CD4-positive, CD25-positive, alpha-beta regulatory T cell (primary cell): ENCODE data around the gene NEK8. TPM values are rescaled to one million over a fixed set of nuclear protein-coding genes. Genes with fewer than 3 reads are reported as not detected.
A peak's percentile ranks its signal among the peaks of the same experiment; 100 is the strongest.

Experiments
- ATAC-seq, 2 donors: fragments of 150-1000 bp; cut with Tn5 transposase; one replicate each; pipeline ENCODE4 v1.10.0; 2021; ENCODE audit warnings: low read depth in 2 of 2, moderate number of reproducible peaks in 2 of 2, moderate library complexity in 1 of 2
- DNase-seq, 3 donors: peaks; one replicate each; pipeline versions ENCODE4 v3.0.0 to v3.0.0-alpha.2; 2012 to 2022; ENCODE audit warnings: mixed read lengths in 1 of 3
- H3K27ac ChIP-seq: one replicate; pipeline ENCODE4 v1.7.0; 2013; ENCODE audit warnings: mild to moderate bottlenecking, low read length; ENCODE audit not compliant: insufficient read depth, poor library complexity, severe bottlenecking
- H3K27me3 ChIP-seq: one replicate; pipeline ENCODE4 v1.7.0; 2013; ENCODE audit warnings: low read length; ENCODE audit not compliant: control insufficient read depth, insufficient read depth
- H3K36me3 ChIP-seq: one replicate; pipeline ENCODE4 v1.7.0; 2013; ENCODE audit warnings: mild to moderate bottlenecking, low read length, moderate library complexity; ENCODE audit not compliant: control insufficient read depth, insufficient read depth
- H3K4me1 ChIP-seq: 2 replicates; pipeline ENCODE4 v1.7.0; 2013; ENCODE audit warnings: mild to moderate bottlenecking, low read length; ENCODE audit not compliant: insufficient read depth, control insufficient read depth, poor library complexity, severe bottlenecking
- H3K4me3 ChIP-seq: one replicate; pipeline ENCODE4 v1.7.0; 2013; ENCODE audit warnings: low read depth, mild to moderate bottlenecking, low read length, moderate library complexity
- H3K9me3 ChIP-seq, 2 experiments: 1 replicate in 1 of 2; 2 replicates in 1 of 2; pipeline ENCODE4 v1.7.0; 2013; ENCODE audit warnings: low read length in 2 of 2, mild to moderate bottlenecking in 1 of 2, moderate library complexity in 1 of 2; ENCODE audit not compliant: control insufficient read depth in 2 of 2
- H3K27ac Mint-ChIP-seq, 3 donors: one replicate each; pipeline ENCODE4 v1.8.0; 2020 to 2022; ENCODE audit warnings: mild to moderate bottlenecking in 3 of 3, mixed read lengths in 3 of 3, moderate library complexity in 2 of 3
- H3K27me3 Mint-ChIP-seq: one replicate; pipeline ENCODE4 v1.8.0; 2022; ENCODE audit warnings: mild to moderate bottlenecking, mixed read lengths
- H3K36me3 Mint-ChIP-seq: one replicate; pipeline ENCODE4 v1.8.0; 2020; ENCODE audit warnings: mixed read lengths
- H3K4me1 Mint-ChIP-seq, 4 donors: one replicate each; pipeline ENCODE4 v1.8.0; 2020 to 2022; ENCODE audit warnings: mixed read lengths in 4 of 4, mild to moderate bottlenecking in 1 of 4
- H3K4me3 Mint-ChIP-seq, 4 donors: one replicate each; pipeline ENCODE4 v1.8.0; 2020 to 2022; ENCODE audit warnings: mild to moderate bottlenecking in 4 of 4, mixed read lengths in 4 of 4, moderate library complexity in 3 of 4
- H3K9me3 Mint-ChIP-seq, 7 donors: one replicate each; pipeline ENCODE4 v1.8.0; 2020 to 2022; ENCODE audit warnings: mixed read lengths in 7 of 7, mild to moderate bottlenecking in 3 of 7, moderate library complexity in 2 of 7
- polyA plus RNA-seq, 4 donors: library from polyadenylated mRNA; unstranded; fragments of 300-500 nt; fragmentation: Illumina TruSeq; gene quantifications; one replicate each; pipeline ENCODE4 v1.2.3, GENCODE V29; 2021
- total RNA-seq: library from RNA; stranded (reverse); gene quantifications from one replicate; pipeline ENCODE4 v1.2.3, GENCODE V29; 2022

Gene NEK8
- total and polyA plus RNA-seq, 5 donors from 2014 or later: 1.8 to 7.5 (median 2.1) TPM

DNA sequence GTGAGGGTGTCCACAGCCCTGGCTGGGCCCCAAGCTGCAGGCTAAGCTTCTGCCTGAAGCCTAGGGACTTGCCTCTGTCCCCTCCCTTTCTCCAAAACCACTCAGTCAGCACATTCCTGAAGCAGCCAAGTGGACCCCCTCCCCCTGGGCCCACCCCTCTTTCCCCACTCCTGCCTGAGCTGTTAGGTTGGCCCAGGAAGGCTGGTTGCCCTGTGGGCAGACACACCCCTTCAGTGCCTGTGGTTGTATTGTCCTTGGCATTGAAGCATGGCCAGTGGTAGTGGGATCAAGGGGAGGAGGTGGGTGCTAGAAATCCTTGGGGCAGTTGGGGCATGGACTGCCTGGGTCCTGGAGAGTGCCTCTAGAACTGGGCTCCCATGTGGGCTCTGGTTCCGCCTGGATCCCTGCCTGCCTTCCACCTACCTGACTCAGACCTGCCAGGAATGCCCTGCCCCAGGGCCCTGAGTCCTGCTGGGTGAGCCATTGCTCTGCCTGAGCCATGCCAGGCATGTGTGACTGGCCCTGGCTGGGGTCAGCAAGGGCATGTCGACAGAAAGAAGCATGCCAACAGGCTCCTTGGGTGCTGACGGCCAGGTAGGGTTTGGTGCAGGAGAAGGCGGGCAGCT is 17.3 kb downstream of the NEK8 start:
- H3K9me3 Mint-ChIP-seq: no peaks in the 10 kb centered on the region
- H3K4me3 Mint-ChIP-seq: peak overlapping the region; percentile 90 to 97 (median 93)
- peaks cover 0 to 36% (median 7%) of the 10 kb centered on the region in 4 donors for H3K4me1 Mint-ChIP-seq
- H3K27ac Mint-ChIP-seq: peak overlapping the region; percentile 69 to 91 (median 74)
- peak overlapping the region; percentile 92 for H3K27ac ChIP-seq
- H3K9me3 ChIP-seq: no peaks in the 10 kb centered on the region
- H3K4me1 ChIP-seq: peaks cover 38% of the 10 kb centered on the region
- H3K36me3 Mint-ChIP-seq: no peaks in the 10 kb centered on the region
- peaks cover 14% of the 10 kb centered on the region for H3K36me3 ChIP-seq
- no peaks in the 10 kb centered on the region for H3K27me3 Mint-ChIP-seq
- DNase-seq (no peak), ATAC-seq (no peak)
- H3K27me3 ChIP-seq: no peaks in the 10 kb centered on the region
- H3K4me3 ChIP-seq: no peak overlapping the region

DNA sequence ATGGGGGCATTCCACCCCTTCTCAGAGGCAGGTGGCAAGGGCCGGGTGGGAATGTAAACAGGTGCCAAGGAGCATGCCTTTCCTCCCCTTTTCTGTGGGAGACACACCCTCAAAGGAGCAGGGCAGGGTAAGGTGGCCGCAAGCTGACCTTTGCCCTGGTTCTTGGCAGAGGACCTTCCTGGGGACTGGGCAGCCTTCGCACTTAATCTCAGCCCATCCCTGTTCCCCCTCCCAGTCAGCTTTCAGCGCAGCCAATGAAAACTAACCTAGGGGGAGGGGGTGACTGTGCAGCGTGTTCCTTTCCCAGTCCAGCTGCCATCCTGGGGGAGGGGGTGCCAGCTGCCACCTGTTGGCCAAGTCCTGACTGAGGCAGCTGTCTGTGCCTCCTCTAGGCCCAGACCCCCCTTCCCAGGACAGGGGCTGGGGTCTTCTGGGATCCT is 18.0 kb downstream of the NEK8 start:
- Histone ChIP-seq H3K9me3 (no peaks in the 10 kb centered on the region), H3K4me3 (no peak overlapping the region), H3K27me3 (no peaks in the 10 kb centered on the region), H3K4me1 (peaks cover 38% of the 10 kb centered on the region), H3K36me3 (peaks cover 14% of the 10 kb centered on the region), H3K27ac (peak overlapping the region; percentile 19)
- Mint-ChIP-seq H3K36me3 (no peaks in the 10 kb centered on the region), H3K4me3 (peak overlapping the region; percentile 90 to 97 (median 93)), H3K9me3 (no peaks in the 10 kb centered on the region), H3K4me1 (peaks cover 0 to 36% (median 7%) of the 10 kb centered on the region in 4 donors), H3K27me3 (no peaks in the 10 kb centered on the region), H3K27ac (peak overlapping the region; percentile 69 to 91 (median 74))
- DNase-seq: no peak
- no peak for ATAC-seq

DNA sequence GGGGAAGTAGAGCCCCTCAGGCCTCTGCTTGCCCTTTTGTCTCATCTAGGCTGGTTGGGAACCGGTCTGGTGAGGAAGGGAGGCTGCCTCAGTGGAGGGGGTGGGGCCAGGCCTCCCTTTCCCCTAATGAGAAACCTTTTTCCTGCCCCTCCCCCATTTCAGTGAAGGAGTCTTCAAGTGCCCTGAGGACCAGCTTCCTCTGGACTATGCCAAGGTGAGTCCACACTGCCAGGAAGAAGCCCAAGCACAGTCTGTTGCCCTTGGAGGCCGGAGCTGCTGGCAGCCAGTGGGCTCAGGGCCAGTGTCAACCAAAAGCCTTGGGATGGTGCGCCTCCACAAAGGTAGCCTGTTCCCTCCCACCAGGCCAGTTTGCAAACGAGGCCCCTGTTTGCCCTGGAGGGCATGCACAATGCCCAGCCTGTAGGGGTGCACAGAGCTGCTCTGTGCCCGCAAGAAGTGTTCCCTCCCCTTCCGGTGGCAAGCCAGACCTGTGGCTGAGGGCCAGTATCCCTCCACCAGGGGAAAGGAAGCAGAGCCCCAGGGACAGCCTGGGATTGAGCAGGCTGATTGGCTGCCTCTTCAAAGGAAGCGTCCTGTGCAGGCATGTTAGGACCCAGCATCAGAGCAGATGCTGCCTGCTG is 18.6 kb downstream of the NEK8 start:
- H3K9me3 Mint-ChIP-seq: no peaks in the 10 kb centered on the region
- H3K36me3 Mint-ChIP-seq: no peaks in the 10 kb centered on the region
- DNase-seq (no peak), ATAC-seq (no peak)
- H3K27me3 Mint-ChIP-seq: no peaks in the 10 kb centered on the region
- H3K4me3 ChIP-seq: no peak overlapping the region
- H3K27ac Mint-ChIP-seq: no peak overlapping the region
- H3K4me3 Mint-ChIP-seq: peak overlapping the region in 2 of 4 donors; percentile 22 to 97
- H3K36me3 ChIP-seq: peaks cover 14% of the 10 kb centered on the region
- no peak overlapping the region for H3K27ac ChIP-seq
- H3K4me1 ChIP-seq: peaks cover 38% of the 10 kb centered on the region
- no peaks in the 10 kb centered on the region for H3K9me3 ChIP-seq
- H3K4me1 Mint-ChIP-seq: peaks cover 0 to 36% (median 7%) of the 10 kb centered on the region in 4 donors
- no peaks in the 10 kb centered on the region for H3K27me3 ChIP-seq

DNA sequence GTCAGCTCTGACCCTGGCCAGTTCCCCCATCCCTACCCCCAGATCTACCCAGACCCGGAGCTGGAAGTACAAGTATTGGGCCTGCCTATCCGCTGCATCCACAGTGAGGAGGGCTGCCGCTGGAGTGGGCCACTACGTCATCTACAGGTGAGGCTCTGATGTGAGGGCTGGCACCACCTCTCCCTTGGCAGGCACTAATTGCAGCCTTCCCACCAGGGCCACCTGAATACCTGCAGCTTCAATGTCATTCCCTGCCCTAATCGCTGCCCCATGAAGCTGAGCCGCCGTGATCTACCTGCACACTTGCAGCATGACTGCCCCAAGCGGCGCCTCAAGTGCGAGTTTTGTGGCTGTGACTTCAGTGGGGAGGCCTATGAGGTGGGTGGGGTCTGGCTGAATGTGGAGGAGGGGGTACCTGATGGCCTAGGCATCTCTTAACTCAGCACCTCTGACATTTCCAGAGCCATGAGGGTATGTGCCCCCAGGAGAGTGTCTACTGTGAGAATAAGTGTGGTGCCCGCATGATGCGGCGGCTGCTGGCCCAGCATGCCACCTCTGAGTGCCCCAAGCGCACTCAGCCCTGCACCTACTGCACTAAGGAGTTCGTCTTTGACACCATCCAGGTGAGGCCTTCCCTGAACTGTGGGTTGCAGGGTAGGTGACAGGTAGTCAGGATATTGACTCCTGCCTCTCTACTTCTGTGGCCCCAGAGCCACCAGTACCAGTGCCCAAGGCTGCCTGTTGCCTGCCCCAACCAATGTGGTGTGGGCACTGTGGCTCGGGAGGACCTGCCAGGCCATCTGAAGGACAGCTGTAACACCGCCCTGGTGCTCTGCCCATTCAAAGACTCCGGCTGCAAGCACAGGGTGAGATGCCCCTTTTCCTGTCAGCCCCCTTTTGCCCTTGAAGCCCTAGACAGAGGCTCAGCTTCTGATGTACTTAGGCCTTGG is 19.5 kb downstream of the NEK8 start:
- no peaks in the 10 kb centered on the region for H3K36me3 Mint-ChIP-seq
- Histone ChIP-seq H3K4me3 (no peak overlapping the region), H3K27ac (peak overlapping the region; percentile 41), H3K36me3 (peaks cover 14% of the 10 kb centered on the region), H3K9me3 (no peaks in the 10 kb centered on the region), H3K27me3 (no peaks in the 10 kb centered on the region), H3K4me1 (peaks cover 36% of the 10 kb centered on the region)
- peaks cover 0 to 38% (median 7%) of the 10 kb centered on the region in 4 donors for H3K4me1 Mint-ChIP-seq
- H3K27ac Mint-ChIP-seq: peak overlapping the region in 1 of 3 donors; percentile 78
- peak overlapping the region in 1 of 4 donors; percentile 52 for H3K4me3 Mint-ChIP-seq
- no peaks in the 10 kb centered on the region for H3K9me3 Mint-ChIP-seq
- no peak for ATAC-seq
- DNase-seq: no peak
- no peaks in the 10 kb centered on the region for H3K27me3 Mint-ChIP-seq

DNA sequence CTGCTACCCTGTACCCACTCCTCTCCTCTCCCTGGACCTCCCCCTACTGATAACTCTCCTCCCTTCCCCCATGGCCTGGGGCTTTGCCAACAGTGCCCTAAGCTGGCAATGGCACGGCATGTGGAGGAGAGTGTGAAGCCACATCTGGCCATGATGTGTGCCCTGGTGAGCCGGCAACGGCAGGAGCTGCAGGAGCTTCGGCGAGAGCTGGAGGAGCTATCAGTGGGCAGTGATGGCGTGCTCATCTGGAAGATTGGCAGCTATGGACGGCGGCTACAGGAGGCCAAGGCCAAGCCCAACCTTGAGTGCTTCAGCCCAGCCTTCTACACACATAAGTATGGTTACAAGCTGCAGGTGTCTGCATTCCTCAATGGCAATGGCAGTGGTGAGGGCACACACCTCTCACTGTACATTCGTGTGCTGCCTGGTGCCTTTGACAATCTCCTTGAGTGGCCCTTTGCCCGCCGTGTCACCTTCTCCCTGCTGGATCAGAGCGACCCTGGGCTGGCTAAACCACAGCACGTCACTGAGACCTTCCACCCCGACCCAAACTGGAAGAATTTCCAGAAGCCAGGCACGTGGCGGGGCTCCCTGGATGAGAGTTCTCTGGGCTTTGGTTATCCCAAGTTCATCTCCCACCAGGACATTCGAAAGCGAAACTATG is 20.4 kb downstream of the NEK8 start:
- Mint-ChIP-seq H3K27ac (peak overlapping the region in 1 of 3 donors; percentile 78), H3K36me3 (no peaks in the 10 kb centered on the region), H3K27me3 (no peaks in the 10 kb centered on the region), H3K9me3 (no peaks in the 10 kb centered on the region), H3K4me1 (peaks cover 0 to 36% (median 7%) of the 10 kb centered on the region in 4 donors), H3K4me3 (peak overlapping the region in 1 of 4 donors; percentile 52)
- Histone ChIP-seq H3K27ac (no peak overlapping the region), H3K4me1 (peaks cover 29% of the 10 kb centered on the region), H3K9me3 (no peaks in the 10 kb centered on the region), H3K4me3 (no peak overlapping the region), H3K36me3 (peaks cover 14% of the 10 kb centered on the region), H3K27me3 (no peaks in the 10 kb centered on the region)
- DNase-seq: no peak
- no peak for ATAC-seq

DNA sequence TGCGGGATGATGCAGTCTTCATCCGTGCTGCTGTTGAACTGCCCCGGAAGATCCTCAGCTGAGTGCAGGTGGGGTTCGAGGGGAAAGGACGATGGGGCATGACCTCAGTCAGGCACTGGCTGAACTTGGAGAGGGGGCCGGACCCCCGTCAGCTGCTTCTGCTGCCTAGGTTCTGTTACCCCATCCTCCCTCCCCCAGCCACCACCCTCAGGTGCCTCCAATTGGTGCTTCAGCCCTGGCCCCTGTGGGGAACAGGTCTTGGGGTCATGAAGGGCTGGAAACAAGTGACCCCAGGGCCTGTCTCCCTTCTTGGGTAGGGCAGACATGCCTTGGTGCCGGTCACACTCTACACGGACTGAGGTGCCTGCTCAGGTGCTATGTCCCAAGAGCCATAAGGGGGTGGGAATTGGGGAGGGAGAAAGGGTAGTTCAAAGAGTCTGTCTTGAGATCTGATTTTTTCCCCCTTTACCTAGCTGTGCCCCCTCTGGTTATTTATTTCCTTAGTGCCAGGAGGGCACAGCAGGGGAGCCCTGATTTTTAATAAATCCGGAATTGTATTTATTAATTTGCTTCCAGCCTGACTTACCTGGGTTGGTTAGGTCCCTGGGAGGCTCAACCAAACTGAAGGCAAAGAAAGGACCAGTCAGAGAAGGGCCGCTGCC is 21.1 kb downstream of the NEK8 start:
- no peaks in the 10 kb centered on the region for H3K36me3 Mint-ChIP-seq
- H3K36me3 ChIP-seq: peaks cover 14% of the 10 kb centered on the region
- no peak overlapping the region for H3K4me3 ChIP-seq
- no peak for ATAC-seq
- peaks cover 25% of the 10 kb centered on the region for H3K4me1 ChIP-seq
- peaks cover 0 to 36% (median 5%) of the 10 kb centered on the region in 4 donors for H3K4me1 Mint-ChIP-seq
- no peaks in the 10 kb centered on the region for H3K9me3 ChIP-seq
- DNase-seq: no peak
- no peaks in the 10 kb centered on the region for H3K9me3 Mint-ChIP-seq
- H3K4me3 Mint-ChIP-seq: peak overlapping the region in 2 of 4 donors; percentile 67 to 88
- peak overlapping the region; percentile 28 for H3K27ac ChIP-seq
- no peaks in the 10 kb centered on the region for H3K27me3 ChIP-seq
- no peaks in the 10 kb centered on the region for H3K27me3 Mint-ChIP-seq
- peak overlapping the region in 1 of 3 donors; percentile 52 for H3K27ac Mint-ChIP-seq
